ENCODE measurements around the gene GTPBP3. TPM values are rescaled to one million over a fixed set of nuclear protein-coding genes. Genes with fewer than 3 reads are reported as not detected.

The GTPBP3 gene
- total and polyA plus RNA-seq, 2 of the 13 experiments (the other 11 are each of a cell fraction or from before 2014, with no cell fraction given), result 17.5 to 30.0 TPM

DNA sequence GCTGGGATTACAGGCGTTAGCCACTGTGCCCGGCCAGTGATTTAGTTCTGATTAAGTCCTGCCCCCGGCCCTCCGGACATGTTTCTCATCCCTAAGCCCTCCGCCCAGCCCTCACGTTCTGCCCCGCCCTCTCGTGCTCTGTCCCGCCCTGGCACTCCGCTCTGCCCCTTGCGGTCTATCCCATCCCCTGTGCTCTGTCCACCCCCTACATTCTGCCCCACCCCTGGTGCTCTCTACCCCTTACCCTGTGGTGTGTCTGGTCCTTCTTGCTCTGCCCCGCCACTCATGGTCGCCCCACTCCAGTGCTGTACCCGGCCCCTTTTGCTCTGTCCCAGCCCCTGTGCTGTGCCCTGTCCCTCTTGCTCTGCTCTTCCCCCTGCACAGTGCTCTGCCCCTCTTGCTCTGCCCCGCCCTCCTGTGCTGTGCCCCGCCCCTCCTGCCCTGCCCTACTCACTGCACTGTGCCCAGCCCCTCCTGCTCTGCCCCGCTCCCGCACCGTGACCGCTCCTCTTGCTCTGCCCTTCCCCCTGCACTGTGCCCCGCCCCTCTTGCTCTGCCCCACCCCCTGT lies 3.0 kb downstream of the GTPBP3 start (continued):
- TF ChIP-seq, protein P1, sequence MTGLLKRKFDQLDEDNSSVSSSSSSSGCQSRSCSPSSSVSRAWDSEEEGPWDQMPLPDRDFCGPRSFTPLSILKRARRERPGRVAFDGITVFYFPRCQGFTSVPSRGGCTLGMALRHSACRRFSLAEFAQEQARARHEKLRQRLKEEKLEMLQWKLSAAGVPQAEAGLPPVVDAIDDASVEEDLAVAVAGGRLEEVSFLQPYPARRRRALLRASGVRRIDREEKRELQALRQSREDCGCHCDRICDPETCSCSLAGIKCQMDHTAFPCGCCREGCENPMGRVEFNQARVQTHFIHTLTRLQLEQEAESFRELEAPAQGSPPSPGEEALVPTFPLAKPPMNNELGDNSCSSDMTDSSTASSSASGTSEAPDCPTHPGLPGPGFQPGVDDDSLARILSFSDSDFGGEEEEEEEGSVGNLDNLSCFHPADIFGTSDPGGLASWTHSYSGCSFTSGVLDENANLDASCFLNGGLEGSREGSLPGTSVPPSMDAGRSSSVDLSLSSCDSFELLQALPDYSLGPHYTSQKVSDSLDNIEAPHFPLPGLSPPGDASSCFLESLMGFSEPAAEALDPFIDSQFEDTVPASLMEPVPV (CRISPR knock-in tag; IDR thresholded peaks at IDR 0.05), result no peak
- TF ChIP-seq NFRKB (IDR thresholded peaks at IDR 0.05), result no peak
- peak; percentile 13; the same call in 1 of the 2 replicates for TF ChIP-seq PHF21A (CRISPR knock-in tag; IDR thresholded peaks at IDR 0.05)
- TF ChIP-seq ZNF3 (CRISPR knock-in tag; IDR thresholded peaks at IDR 0.05), result no peak
- TF ChIP-seq HDAC2 (CRISPR knock-in tag; IDR thresholded peaks at IDR 0.05), result no peak
- TF ChIP-seq, protein P2, sequence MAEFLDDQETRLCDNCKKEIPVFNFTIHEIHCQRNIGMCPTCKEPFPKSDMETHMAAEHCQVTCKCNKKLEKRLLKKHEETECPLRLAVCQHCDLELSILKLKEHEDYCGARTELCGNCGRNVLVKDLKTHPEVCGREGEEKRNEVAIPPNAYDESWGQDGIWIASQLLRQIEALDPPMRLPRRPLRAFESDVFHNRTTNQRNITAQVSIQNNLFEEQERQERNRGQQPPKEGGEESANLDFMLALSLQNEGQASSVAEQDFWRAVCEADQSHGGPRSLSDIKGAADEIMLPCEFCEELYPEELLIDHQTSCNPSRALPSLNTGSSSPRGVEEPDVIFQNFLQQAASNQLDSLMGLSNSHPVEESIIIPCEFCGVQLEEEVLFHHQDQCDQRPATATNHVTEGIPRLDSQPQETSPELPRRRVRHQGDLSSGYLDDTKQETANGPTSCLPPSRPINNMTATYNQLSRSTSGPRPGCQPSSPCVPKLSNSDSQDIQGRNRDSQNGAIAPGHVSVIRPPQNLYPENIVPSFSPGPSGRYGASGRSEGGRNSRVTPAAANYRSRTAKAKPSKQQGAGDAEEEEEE (CRISPR knock-in tag; IDR thresholded peaks at IDR 0.05; ENCODE audit: borderline replicate concordance), result no peak
- TF ChIP-seq ZNF614 (CRISPR knock-in tag; IDR thresholded peaks at IDR 0.05; ENCODE audit: borderline replicate concordance), result no peak
- 0 out of 2 replicates have a peak, but pooled peaks have one; percentile 12 for TF ChIP-seq SIN3A (IDR thresholded peaks at IDR 0.05; ENCODE audit: borderline replicate concordance, low read depth, low read length)
- no peak for TF ChIP-seq GPBP1L1 (CRISPR knock-in tag; IDR thresholded peaks at IDR 0.05)
- no peak for TF ChIP-seq ZBTB14 (CRISPR knock-in tag; IDR thresholded peaks at IDR 0.05)
- TF ChIP-seq ZNF468 (CRISPR knock-in tag; IDR thresholded peaks at IDR 0.05), result no peak
- no peak for TF ChIP-seq ELF4 (CRISPR knock-in tag; IDR thresholded peaks at IDR 0.05; ENCODE audit: borderline replicate concordance)
- TF ChIP-seq, protein P3, sequence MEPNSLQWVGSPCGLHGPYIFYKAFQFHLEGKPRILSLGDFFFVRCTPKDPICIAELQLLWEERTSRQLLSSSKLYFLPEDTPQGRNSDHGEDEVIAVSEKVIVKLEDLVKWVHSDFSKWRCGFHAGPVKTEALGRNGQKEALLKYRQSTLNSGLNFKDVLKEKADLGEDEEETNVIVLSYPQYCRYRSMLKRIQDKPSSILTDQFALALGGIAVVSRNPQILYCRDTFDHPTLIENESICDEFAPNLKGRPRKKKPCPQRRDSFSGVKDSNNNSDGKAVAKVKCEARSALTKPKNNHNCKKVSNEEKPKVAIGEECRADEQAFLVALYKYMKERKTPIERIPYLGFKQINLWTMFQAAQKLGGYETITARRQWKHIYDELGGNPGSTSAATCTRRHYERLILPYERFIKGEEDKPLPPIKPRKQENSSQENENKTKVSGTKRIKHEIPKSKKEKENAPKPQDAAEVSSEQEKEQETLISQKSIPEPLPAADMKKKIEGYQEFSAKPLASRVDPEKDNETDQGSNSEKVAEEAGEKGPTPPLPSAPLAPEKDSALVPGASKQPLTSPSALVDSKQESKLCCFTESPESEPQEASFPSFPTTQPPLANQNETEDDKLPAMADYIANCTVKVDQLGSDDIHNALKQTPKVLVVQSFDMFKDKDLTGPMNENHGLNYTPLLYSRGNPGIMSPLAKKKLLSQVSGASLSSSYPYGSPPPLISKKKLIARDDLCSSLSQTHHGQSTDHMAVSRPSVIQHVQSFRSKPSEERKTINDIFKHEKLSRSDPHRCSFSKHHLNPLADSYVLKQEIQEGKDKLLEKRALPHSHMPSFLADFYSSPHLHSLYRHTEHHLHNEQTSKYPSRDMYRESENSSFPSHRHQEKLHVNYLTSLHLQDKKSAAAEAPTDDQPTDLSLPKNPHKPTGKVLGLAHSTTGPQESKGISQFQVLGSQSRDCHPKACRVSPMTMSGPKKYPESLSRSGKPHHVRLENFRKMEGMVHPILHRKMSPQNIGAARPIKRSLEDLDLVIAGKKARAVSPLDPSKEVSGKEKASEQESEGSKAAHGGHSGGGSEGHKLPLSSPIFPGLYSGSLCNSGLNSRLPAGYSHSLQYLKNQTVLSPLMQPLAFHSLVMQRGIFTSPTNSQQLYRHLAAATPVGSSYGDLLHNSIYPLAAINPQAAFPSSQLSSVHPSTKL (CRISPR knock-in tag; IDR thresholded peaks at IDR 0.05), result no peak
- no peak for TF ChIP-seq ETV5 (CRISPR knock-in tag; IDR thresholded peaks at IDR 0.05; ENCODE audit: borderline replicate concordance)
- peak; percentile 12; the same call in 1 of the 2 replicates for TF ChIP-seq RFXAP (CRISPR knock-in tag; IDR thresholded peaks at IDR 0.05; ENCODE audit: borderline replicate concordance)
- TF ChIP-seq SYNCRIP (IDR thresholded peaks at IDR 0.05; ENCODE audit: insufficient read depth, low read depth, low read length), result no peak
- TF ChIP-seq SPEN (CRISPR knock-in tag; IDR thresholded peaks at IDR 0.05; ENCODE audit: low read depth), result no peak
